KMS-11 (cell line): ENCODE results near the gene CCDC18.
"Not testable (repeated sequence)": the region's sequence is repeated elsewhere in the genome, so short reads cannot be mapped to it uniquely, and the experiment has no call there.

Experiments used
- H2AFZ ChIP-seq: fragments of 200-600 bp; sonication (generic); 2 replicates; pipeline ENCODE4 v1.6.1; 2016; ENCODE audit warnings: antibody characterized with exemption, mixed run types, low read depth
- H3K27ac ChIP-seq: fragments of 200-600 bp; sonication (generic); 2 replicates; pipeline ENCODE4 v1.6.1; 2016; ENCODE audit warnings: mild to moderate bottlenecking, mixed run types
- H3K27me3 ChIP-seq: fragments of 200-600 bp; sonication (generic); 2 replicates; pipeline ENCODE4 v1.6.1; 2017; ENCODE audit warnings: mild to moderate bottlenecking, low read depth, mixed run types, moderate library complexity; ENCODE audit not compliant: insufficient read depth
- H3K36me3 ChIP-seq: fragments of 200-600 bp; sonication (generic); 2 replicates; pipeline ENCODE4 v1.6.1; 2017; ENCODE audit warnings: mild to moderate bottlenecking, mixed run types; ENCODE audit not compliant: insufficient read depth
- H3K4me1 ChIP-seq: fragments of 200-600 bp; sonication (generic); 2 replicates; pipeline ENCODE4 v1.6.1; 2016; ENCODE audit warnings: mild to moderate bottlenecking, low read depth, mixed run types; ENCODE audit not compliant: poor library complexity, severe bottlenecking
- H3K4me2 ChIP-seq: fragments of 200-600 bp; sonication (generic); 2 replicates; pipeline ENCODE4 v1.7.0; 2016; ENCODE audit warnings: mild to moderate bottlenecking, mixed run types
- H3K4me3 ChIP-seq: fragments of 200-600 bp; sonication (generic); IDR thresholded peaks from 2 replicates; pipeline ENCODE4 v1.6.1; 2017; ENCODE audit warnings: low read depth, low read length, mixed read lengths; ENCODE audit not compliant: insufficient read depth
- H3K79me2 ChIP-seq: fragments of 200-600 bp; sonication (generic); 2 replicates; pipeline ENCODE4 v1.6.1; 2016; ENCODE audit warnings: low read depth, mixed run types; ENCODE audit not compliant: insufficient read depth
- H3K9ac ChIP-seq: fragments of 200-600 bp; sonication (generic); 2 replicates; pipeline ENCODE4 v1.6.1; 2016; ENCODE audit warnings: mild to moderate bottlenecking, mixed run types
- H4K20me1 ChIP-seq: fragments of 200-600 bp; sonication (generic); 2 replicates; pipeline ENCODE4 v1.6.1; 2016; ENCODE audit warnings: mild to moderate bottlenecking, mixed run types; ENCODE audit not compliant: insufficient read depth
- CTCF ChIP-seq: fragments of 200-600 bp; sonication (generic); conservative IDR thresholded peaks from 2 replicates; pipeline ENCODE4 v1.6.1; 2017; ENCODE audit warnings: low read depth, mild to moderate bottlenecking, antibody characterized with exemption, low read length, moderate library complexity, mixed read lengths

The CCDC18 gene

GRCh38 chr1:93164816-93165215, 15.7 kb upstream of the CCDC18 start:
- Histone ChIP-seq H3K36me3 (no peaks in the 10 kb centered on the region), H3K9ac (no peak overlapping the region), H3K27ac (no peak overlapping the region), H3K4me1 (no peaks in the 10 kb centered on the region), H3K4me2 (no peak overlapping the region), H4K20me1 (no peaks in the 10 kb centered on the region), H3K79me2 (peaks cover 22% of the 10 kb centered on the region; the same call in 1 of the 2 replicates), H2AFZ (no peak overlapping the region), H3K4me3 (no peak overlapping the region), H3K27me3 (no peaks in the 10 kb centered on the region)
- TF ChIP-seq CTCF: no peak

- not testable (repeated sequence) for H3K4me3 ChIP-seq, H3K27ac ChIP-seq, H3K9ac ChIP-seq, H3K4me2 ChIP-seq, H3K4me1 ChIP-seq, H3K36me3 ChIP-seq, H4K20me1 ChIP-seq, H2AFZ ChIP-seq, H3K27me3 ChIP-seq
- peaks cover 27% of the 10 kb centered on the region; the same call in 1 of the 2 replicates for H3K79me2 ChIP-seq
These were observed 14.6 kb upstream of the CCDC18 start for GRCh38 chr1:93165895-93166294.

GRCh38 chr1:93167006-93167405, 13.5 kb upstream of the CCDC18 start:
- Histone ChIP-seq H3K36me3 (no peaks in the 10 kb centered on the region), H4K20me1 (no peaks in the 10 kb centered on the region), H3K4me2 (no peak overlapping the region), H3K27me3 (no peaks in the 10 kb centered on the region), H3K9ac (no peak overlapping the region), H2AFZ (no peak overlapping the region), H3K4me3 (no peak overlapping the region), H3K4me1 (no peaks in the 10 kb centered on the region), H3K27ac (no peak overlapping the region), H3K79me2 (peaks cover 36% of the 10 kb centered on the region; the same call in 1 of the 2 replicates)
- no peak for TF ChIP-seq CTCF

- H3K4me3 ChIP-seq, H3K4me2 ChIP-seq, H3K4me1 ChIP-seq, H3K27ac ChIP-seq, H3K36me3 ChIP-seq, H3K27me3 ChIP-seq, H3K9ac ChIP-seq, H4K20me1 ChIP-seq, H2AFZ ChIP-seq: not testable (repeated sequence)
- peaks cover 61% of the 10 kb centered on the region; the same call in 1 of the 2 replicates for H3K79me2 ChIP-seq
These were observed 10.3 kb upstream of the CCDC18 start for GRCh38 chr1:93170141-93170678.

GRCh38 chr1:93171549-93172034, 8.9 kb upstream of the CCDC18 start:
- TF ChIP-seq CTCF: no peak
- Histone ChIP-seq H2AFZ (no peak overlapping the region), H3K27me3 (no peaks in the 10 kb centered on the region), H3K79me2 (peaks cover 74% of the 10 kb centered on the region; the same call in 1 of the 2 replicates), H3K36me3 (no peaks in the 10 kb centered on the region), H3K4me1 (no peaks in the 10 kb centered on the region), H3K4me2 (no peak overlapping the region), H3K27ac (no peak overlapping the region), H4K20me1 (no peaks in the 10 kb centered on the region), H3K4me3 (no peak overlapping the region), H3K9ac (no peak overlapping the region)
